Pons (tissue), 1 donor: ENCODE measurements around the gene LRMDA.

Experiments
- DNase-seq: peaks from one replicate; pipeline ENCODE4 v3.0.0-alpha.2; 2016; ENCODE audit warnings: low spot score

The LRMDA gene

DNA sequence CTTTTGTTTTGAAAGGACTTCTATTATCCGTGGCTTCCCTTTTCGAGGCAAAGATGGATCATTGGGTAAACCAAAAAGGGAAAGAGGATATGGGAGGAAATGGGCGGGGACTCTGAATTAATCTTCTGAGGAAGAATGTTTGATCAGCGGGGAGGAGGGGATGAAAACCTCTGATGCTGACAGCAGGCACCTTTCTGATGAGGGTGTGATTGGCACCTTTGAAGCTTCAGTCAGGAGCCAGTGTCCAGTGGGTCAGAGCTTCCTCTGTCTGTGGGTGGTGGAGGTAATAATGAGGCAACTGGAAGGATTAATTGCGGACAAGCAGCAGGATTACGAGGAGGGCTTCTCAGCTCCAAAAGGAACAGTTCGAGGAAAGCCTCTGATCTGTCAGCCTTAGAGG is 877.6 kb downstream of the LRMDA start:
- no peak for DNase-seq

DNA sequence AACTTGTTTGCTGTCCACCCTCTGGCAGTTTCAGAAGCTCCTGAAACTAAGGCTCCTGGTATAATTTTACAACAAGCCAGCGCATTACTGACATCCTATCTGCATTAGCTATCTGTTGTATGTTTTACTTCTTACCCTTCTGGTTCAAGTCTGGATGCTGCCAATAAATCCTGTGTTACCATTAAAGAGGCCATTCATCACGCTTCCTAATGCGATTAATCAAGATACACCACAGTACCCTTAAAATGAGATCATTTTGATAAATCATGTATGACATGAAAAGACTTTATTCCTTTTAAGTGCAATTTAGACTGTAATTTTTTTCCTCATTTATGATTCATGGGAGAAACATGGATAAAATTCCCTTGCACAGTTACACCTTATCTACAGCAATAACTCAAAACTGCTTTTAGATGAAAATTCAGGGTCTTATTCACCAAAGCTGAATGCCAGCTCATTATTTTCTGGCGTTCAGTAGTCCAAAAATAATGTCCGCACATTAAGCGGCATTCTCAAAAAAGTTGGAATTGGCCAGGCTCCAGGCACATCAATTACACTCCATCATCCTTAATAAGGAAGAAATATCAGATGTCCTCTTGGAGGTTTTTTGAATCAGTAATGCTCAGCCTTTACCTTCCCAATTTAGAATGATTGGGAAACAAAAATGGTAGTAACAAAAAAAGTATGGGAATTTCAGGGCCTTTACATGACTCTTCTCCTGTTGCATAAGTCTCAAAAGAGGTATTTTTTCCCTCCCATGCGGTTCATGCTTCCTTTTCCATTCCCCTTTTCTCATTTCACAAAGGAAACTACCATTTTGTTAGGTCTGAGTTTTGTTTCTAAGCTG is 878.5 kb downstream of the LRMDA start:
- DNase-seq, result no peak

DNA sequence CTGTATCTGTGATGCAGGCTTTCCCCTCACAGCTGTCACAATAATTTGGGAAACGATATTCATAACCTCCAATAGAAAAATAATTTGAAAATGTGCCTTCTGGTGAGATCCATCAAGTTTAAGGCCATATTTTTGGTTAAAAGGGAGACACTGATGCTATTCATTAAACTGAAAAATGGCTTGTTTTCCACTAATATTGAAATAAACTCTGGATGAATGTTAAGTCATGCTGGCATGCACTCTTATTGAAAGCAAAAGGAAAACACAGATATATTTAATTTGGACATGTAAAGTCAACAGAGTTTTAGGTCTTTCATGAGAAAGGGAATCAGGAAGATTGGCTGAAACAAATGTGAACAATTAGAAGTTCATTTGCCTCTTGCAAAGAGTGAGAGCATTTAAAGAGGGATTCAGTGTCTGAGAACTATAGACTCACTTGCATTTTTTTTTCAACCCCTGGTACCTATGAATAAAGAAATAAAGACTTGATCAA is 879.2 kb downstream of the LRMDA start:
- DNase-seq, result no peak

DNA sequence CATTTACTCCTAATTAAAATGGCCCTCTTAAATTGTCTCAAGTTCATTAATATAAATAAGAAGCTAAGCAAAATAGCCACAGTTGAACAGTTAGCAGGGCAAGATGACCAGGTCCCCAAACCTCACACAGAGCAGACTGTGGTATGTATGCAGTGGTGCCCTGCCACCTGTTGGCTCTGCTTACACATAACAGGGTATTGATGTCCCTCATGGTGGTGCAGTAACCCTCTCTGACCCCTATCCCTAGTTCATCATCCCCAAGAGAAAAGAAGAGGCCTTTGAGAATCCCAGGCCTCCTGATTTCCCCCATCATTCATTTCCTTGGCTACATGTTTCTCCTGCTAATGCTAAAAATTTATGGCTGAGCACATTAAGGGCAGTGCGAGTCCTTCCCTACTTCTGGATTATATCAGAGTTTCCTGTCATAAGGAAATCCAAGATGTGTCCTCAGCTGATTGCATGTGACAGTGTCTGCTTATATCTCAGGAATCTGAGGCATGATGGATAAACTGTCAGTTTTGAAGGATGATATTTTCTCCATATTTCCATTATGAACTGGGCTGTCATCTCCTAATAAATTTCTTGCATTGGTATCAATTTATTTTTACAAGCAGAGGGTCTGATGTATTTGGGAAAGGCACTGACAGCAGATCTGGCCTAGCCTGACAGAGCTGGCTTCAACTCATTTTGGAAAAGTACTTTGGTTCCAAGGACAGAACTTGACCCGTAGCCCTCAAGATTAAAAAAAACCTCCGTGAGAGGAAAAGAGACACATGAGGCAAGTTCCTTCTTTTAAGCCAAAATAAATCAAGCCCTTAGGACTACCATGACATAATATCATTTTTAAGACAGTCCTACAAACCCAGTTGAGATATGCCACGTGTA is 880.6 kb downstream of the LRMDA start:
- DNase-seq, result no peak

DNA sequence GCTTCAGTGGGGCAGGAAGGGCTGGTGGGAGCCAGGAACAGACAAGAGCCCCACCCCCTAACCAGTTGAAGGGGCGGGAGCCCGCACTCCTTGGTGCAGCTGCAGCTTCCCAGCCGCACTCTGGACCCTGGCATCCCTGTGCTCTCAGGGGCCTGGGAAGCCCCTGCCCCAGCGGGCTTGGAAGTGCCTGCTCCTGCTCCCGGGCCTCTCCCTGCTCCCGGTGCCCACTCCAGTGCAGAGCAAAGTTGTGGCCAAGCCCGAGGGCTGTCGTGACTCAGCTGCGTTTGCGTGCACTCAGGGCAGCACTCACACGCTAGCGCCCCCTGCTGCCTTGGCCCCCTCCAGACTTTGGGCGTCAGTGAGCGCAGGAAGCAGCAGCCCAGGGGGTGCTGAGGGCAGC is 883.8 kb downstream of the LRMDA start:
- no peak for DNase-seq

DNA sequence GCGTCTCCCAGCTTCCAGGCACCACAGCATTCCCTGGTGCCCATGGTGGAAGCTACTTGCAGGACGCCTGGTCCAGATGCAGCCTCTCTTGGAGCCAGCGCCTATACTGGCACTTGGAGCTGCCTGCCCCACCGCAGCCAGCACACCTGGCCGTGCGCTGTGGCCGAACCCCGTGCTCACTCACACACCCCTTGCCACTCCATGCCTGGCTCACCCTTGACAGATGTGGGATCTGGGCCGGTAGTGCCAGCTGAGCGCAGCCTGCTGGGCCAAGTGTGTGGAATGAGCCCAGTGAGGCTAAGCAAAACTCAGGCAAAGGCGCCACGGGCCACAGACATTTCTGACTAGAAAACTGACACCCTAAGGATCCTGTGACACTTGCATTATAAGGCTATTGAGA is 884.8 kb downstream of the LRMDA start:
- no peak for DNase-seq

DNA sequence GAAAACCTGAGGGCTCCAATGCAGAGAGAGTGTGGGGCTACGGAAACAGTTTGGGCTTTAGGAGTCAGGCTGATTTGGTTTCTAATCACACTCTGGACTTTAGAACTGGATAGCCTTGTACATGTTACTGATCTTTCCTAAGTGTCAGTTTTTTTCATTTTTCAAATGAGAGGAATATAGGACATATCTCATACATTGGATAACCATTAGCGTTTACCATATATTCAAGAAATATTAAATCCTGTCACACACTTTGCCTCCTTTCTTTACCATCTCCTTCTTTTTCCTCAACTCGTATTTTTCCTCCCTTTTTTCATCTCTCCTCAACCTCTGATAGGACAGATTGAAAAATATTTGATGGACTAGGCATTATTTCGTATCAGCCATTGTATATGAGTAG is 885.7 kb downstream of the LRMDA start:
- no peak for DNase-seq

DNA sequence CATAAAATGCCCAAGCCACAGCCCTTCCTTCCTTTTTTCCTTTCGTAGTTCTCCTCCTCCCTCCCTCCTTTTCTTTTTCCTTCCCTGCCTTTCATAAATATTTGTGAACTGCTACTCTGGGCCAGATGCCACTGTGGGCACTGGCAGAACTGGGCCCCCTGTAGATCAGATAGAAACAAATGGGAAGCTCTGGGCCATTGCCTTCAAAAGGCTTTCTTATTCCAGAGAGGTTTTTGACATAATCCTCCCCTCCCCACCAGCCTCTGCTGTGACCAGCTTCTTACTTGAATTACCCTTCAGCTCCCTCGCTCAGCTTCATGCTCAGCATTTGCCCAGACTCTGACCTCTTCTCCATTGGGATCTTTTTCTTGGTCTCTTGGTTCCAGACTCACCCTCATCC is 886.8 kb downstream of the LRMDA start:
- no peak for DNase-seq

DNA sequence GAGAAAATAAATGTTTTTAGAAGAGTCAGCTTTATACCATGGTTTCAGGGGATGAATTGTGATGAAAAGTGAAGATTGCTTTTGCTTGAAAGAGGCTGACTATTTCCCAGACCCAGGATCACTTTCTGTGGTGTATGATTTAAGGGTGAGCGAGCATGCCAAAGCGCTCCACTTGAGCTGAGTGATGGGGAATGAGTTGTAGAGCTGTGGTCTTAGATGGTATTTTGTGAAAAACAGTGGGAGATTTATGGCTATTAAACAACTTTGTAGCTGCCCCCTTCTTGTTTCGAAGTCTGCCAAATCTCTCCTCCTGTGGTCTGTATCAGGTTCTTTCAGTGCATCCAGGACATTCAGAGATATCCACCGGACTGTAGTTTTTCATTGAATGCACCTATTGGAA is 888.2 kb downstream of the LRMDA start:
- no peak for DNase-seq

DNA sequence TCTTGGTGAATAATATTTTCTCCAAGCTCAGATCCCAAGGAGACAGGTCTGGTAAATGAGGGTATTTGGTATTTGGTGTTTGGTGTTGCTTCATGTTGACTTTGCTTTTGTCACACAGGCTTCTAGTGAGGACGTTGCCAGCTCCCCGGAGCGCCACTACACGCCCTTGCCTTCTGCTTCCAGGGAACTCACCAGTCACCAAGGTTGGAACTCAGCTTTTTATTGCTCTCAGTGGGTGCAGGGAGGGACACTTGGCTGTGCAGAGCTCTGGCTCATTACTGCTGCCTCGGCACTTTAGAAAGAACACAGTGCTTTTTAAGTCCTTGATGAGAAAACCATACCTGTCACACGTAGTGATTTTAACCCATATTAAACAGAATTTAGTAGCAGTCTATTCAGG is 892.9 kb downstream of the LRMDA start:
- no peak for DNase-seq

DNA sequence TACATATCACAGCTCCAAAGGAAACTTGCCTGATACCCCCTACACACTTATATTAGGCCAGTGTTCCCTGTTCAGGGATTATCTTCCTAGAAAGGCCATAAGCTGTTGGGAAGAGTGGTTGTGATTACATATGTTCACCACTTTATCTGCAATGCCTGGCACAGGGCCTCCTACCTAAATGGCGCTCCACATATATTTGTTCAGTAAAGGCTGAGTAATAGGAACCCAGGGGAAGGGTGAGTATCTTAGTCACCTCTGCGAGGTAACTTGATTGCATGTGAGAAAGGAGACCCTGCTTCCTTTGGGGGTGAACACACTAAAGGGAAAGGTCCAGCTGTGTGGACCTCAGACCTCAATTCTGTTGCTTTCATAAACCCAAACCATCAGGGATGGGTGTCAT is 896.0 kb downstream of the LRMDA start:
- DNase-seq, result no peak

DNA sequence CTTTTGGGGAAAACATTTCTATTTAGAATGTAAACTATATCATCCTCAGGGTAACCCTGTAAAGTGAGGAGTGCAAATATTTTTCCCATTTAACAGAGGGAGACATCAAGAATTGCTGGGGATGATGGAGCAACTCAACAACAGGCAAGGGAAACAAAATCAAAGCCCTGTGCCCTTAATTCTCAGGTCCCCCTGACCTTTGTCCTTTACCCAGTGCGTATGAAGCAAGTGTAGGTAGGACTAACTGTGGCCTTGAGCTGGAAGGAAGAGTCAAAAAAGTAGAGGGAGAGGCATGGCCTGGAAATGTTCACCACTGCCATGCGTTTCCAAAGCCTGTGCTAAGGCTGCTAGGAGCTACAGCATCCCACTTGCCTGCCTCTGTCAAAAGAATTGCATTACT is 896.9 kb downstream of the LRMDA start:
- no peak for DNase-seq

DNA sequence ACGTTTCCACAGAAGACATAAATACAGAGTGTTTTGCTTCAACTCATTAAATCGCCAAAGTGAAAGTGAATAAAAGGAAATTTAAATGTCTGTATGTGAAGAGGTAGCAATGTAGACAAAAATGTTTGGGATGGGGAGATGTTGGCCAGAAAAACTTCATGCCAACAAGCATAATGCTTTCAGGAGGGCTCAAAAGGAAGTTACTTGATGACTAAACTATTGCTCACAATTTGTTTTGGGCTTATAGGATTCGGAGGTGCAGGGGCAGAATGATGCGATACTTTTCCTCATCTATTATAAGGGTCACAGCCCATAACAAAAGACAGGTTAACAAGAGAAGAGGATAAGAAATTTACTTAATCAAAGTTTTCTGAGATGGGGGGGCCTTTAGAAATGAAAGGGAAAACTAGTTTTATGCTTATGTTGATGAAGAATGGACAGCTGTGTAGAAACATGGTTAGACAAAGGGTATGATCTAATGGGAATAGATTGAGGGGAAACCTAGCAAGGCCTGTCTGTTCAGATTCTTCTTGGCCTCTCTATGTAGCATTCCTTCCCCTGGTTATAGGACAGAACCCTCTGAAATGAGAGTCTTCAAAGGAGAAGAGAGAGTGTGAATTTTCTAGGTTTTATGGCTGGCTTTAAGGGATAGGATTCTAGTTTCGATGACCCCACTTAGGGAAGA is 898.6 kb downstream of the LRMDA start:
- no peak for DNase-seq

DNA sequence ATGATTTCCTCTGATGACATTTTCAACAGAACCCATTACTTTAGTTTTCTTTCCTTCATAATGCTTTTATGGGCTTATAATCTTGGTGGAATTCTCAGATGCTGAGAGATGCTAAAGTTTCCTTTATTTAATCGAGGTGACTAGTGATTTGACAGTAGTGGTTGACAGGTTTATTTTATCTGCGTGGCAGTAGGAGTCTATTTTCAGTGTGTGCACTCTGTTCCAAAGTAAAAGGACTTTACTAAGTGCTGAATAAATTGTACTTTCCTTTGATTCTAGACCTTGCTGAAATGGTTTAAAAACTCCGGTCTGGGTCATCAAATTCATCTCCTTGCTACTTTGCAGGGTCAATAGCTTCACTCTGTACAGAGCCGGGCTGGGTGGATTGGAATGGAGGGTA is 900.3 kb downstream of the LRMDA start:
- DNase-seq, result no peak

DNA sequence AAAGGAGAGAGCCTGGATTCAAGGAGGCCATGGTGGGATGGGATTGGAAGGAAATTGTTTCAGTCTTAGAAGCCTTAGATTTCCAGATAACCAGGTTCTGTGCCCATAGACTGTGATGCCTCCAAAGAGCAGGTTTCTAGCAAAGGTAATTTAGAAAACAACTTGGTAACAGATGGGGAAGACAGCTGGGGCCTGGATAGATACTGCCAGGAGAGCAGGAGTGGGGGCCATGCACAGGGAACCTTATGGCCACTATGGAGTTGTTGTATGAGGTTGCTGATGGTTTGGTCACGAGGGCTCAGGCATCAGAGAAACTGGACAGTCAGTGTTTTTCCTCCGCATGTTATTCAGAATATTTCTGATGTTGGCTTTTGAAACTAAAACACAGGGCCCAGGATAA is 901.9 kb downstream of the LRMDA start:
- peak; percentile 8 for DNase-seq

DNA sequence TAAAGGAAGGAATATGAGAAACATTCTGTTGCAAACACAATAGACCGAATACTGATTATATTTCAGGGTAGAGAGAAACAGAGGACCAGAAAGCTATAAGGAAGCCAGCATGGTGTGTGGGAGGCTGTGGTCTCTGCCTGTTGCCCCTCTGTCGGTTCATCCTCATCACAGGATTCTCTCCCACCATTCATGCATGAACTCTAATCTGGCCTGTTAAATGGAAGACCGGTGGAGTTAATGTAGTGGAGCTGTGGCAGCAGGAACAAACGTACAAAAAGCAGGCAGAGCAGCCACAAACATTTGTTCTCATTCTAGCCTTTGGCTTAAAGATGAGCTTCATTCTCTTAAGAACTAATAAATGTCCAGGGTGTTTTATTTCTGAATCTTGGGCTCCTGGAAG is 902.4 kb downstream of the LRMDA start:
- DNase-seq, result no peak

DNA sequence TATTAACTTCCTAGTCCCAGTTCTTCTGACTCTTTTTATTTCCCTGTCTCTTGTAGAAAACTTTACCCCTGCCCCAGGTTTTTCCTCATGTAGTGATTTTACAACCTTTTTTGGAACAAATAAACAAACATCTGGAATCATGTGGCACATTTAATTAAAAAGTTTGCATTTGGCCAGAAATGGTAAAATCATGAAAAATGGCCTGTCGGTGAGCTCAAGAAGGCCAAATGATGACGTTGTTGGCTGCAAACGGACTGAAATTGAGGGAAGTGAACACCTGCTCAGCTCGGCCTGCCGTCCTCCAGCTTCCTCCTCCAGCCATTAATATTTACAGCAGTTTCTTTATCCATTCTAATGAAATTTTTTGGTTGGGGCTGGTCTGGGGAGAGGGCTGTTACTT is 902.8 kb downstream of the LRMDA start:
- DNase-seq, result no peak

DNA sequence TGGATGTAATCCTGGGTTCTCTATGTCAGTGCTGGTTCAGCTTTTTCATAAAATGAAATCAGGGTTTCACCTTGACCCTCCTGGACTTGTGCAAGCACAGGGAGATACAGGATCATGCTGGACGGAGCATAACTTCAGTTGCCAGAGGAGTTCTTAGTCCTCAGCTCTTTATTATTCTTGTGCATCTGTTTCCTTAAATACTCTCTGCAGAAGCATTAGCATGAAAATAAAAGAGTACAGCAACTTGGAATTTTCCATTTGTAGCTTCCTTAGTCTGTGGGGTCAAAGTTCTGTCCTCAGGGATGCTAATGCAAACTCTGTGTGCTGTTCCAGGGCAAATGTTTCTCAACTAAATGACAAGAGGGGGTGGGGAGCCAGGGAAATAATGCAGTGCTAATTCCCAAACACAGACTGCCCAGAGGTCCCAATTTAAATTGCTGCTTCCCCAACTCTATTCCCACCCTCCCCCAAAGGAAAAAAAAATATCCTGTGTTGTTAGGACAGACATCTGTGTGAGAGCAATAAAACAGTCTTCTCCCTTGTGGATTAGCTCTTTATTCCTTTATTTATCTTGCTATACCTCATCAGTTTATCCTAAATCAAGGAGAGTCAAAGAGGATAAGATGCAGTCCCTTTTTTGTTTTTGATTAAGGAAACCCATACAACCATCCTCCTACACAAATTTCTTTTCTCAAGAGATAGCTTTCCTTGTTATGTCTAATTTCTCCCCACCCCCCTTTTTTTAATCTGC is 905.0 kb downstream of the LRMDA start:
- peak; percentile 7 for DNase-seq

DNA sequence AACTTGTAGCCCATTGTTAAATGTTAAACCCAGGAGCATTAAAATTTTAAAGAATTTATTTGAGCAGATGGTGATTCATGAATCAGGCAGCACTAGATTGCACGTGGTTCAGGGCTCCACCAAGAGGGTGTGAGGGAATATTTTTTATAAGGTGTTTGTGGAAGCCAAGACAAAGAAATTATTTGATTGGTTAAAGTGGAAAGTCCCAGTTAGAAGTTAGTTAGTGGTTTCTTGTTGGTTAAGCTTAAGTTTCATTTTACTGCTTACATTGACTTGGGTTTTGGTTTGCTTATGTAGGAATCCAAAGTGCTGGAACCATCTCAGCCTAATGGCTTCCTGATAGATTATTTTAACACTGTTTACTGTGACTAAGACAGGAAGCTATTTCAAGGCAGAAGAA is 906.2 kb downstream of the LRMDA start:
- no peak for DNase-seq

DNA sequence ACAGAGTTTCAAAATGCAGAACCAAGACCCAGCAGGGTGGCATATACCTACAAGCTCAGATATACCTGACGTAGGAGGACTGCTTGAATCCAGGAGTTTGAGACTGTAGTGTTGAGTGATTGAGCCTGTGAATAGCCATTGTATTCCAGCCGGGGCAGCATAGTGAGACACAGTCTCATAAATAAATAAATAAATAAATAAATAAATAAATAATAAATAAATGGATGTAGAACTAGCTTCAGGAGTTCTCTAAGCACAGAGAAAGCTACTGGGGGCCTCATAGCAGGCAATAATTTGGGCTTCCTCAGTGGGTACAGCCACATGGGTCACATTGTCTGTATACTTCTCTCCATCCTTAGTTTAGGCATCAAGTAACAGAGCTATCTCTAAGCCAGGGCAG is 906.8 kb downstream of the LRMDA start:
- DNase-seq, result no peak

DNA sequence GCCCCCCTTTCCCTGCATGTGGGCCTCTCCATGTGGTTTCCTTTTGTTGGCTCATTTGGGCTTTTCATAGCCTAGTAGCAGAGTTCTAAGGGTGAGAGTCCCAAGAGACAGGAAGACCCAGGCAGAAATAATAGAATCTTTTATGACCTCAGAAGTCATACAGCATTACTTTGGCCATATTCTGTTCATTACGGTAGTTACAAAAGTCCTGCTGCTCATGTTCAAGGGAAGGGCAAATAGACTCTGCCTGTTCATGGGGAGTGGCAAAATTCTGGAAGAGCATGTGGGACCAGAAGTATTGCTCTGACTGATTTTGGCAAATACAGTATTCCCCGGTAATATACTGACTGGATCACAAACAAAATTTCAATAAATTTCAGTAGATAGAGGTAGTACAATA is 910.3 kb downstream of the LRMDA start:
- no peak for DNase-seq

DNA sequence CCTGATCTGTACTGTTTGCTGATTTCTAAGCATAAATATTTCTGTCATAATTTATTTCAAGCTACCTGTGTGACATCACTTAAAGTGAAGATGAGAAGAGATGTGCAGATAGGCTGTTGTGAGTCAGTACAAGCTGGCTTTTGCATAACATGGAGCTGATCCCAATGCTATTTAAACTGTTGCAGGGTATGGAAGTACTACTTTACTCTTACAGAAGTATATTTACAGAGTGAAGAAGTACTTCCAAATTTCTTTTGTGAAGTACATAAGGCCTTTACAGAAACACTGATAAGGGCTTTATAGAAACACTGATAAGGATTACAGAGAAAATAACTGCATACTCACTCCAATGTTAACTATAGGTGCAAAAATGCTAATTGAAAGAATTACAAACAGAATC is 911.6 kb downstream of the LRMDA start:
- DNase-seq, result no peak
